Ureter (tissue), 1 donor: ENCODE measurements around the gene LRTM2. TPM values are rescaled to one million over a fixed set of nuclear protein-coding genes. Genes with fewer than 3 reads are reported as not detected.

Experiments
- DNase-seq: peaks from one replicate; pipeline ENCODE4 v3.0.0-alpha.2; 2020; ENCODE audit warnings: low spot score
- total RNA-seq: library from RNA; stranded (reverse); gene quantifications from one replicate; pipeline ENCODE4 v1.2.4, GENCODE V29; 2023
- donor health status: DM: yes; HTN: yes; CAD: no.

LRTM2 gene
- total RNA-seq, 1 donor from 2014 or later: not detected

DNA sequence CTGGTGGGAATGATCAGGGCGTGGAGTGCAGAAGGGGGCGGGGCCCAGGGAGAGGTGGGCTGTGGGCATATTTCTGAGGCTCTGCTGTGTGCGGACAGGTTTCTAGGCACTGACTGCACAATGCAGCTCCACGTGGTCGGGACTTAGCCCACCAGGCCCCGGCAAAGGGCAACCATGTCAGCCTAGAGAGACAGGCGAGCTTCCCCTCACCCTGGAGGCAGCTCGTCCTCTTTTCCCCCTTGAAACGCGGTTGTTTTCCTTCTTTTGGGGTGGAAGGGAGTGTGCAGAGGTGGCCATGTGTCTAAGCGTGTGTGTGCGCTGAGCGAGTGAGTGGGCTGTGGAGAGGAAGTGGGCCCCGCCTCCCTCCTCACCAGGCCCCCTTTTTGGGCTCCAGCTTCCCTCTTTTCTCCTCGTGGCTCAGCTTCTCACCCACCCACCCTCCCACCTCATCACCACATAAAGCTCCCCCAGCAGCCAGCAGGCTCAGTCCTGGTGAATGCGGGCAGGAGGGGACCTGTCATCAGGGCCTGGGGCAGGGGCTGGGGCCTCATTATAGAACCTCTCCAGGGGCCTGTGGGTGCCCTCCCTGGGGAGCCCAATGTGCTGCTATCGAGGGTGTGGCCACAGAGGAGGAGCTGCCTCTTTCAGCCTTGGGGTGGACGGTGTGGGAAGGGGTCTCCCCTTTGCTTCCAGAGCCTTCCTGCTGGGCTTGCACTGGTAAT, 22.0 kb downstream of the LRTM2 start:
- DNase-seq: no peak

DNA sequence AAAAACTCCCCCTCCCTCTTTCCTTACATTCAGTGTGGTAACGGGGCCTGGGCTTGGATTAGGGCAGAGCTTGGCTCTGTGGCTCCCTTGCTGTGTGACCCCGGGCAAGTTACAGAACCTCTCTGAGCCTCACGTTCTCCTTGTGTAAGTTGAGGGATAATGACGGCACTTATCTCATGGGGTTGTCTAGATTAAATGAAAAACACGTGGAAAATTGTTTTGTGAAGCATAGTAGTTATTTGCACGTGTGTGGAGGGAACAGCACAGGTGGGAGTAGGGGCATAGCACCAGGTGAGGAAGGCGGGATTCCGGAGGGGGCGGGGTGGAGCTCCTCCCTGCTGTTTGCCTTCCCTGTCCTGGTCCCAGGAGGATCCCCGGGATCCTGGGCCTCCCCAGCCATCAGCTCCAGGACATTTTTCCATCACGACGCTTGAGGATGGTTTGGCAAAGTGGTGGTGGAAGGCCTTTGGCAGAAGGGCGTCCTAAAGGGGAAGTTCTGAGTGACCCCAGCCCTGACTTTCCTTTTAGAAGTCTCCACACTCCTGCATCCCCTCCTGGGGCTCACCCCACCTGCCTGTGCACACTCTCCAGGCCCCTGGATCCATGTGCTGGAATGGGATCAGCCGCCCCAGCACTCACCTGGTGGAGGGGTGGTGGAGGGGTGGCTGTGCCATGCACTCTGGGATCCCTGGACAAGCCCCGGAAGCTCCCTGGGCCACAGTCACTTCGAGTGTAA, 22.7 kb downstream of the LRTM2 start:
- DNase-seq: no peak

- DNase-seq: no peak
Observed at GRCh38 chr12:1843641-1844005, 23.3 kb downstream of the LRTM2 start.

- DNase-seq: no peak
Observed at GRCh38 chr12:1844223-1844622, 23.9 kb downstream of the LRTM2 start.

GRCh38 chr12:1844661-1845409, 24.5 kb downstream of the LRTM2 start:
- DNase-seq: no peak

- no peak for DNase-seq
Observed at GRCh38 chr12:1845427-1845826, 25.1 kb downstream of the LRTM2 start.

DNA sequence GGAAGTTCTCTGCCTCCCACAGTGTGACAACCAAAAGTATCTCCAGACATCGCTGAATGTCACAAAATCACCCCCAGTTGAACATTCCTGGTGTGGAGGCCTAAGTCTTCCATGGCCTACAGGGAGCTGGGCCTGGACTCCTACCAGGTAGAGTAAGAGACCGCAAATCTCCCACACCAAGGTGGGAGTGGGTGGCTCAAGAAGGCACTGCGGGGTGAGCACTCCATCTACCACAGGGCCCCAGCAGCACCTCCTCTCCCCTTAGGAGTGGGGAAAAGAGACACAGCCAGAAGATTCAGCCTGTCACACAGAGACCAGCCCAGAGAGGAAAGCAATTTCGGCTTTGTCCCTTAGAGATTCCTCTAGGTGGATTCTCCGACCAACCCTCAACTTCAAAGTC, 25.5 kb downstream of the LRTM2 start:
- DNase-seq: no peak

DNA sequence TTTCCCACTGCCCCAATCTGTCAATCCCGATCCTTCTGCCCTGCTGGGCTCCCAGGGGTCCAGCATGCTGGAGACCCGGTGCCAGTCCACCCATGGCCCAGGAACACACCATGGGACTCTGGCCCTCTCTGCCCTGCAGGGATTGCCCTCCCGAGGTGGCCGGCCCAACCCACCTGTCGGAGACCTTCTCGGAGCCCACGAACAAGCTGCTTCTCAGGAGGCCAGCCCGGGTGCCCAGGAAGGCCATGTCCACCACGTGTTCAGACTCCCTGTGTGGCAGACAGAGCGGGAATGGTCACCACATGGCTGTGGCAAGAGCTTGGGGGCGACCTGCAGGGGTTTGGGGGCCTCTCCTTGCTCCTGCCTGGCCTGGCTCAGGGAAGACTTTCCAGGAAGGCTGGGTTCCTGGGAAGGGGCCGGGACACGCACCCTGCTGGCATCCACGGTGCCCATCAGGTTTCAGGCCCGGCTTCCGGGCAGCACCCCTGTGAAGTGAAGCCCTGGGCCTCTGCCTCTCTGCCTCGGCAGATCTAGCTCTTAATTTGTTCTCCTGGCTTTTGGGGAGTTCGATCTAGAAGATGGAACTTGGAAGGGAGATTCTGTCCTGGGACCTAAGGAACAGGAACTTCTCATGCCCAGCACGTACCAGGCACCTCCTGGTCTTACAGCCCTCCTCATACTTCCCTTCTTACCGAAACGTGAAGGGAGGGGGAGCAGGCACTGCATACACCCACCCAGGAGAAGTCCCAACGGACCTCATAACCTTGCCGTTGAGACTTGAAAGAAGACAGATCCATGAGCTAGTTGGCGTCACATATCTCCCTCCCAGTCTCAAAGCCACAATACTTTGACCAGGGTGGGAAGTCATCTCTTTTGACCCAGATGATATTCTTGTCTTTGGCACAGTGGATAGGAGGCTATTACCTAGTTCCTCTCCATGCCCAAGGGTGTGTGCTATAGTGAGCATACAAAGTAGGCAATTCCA, 26.3 kb downstream of the LRTM2 start:
- DNase-seq: no peak

DNA sequence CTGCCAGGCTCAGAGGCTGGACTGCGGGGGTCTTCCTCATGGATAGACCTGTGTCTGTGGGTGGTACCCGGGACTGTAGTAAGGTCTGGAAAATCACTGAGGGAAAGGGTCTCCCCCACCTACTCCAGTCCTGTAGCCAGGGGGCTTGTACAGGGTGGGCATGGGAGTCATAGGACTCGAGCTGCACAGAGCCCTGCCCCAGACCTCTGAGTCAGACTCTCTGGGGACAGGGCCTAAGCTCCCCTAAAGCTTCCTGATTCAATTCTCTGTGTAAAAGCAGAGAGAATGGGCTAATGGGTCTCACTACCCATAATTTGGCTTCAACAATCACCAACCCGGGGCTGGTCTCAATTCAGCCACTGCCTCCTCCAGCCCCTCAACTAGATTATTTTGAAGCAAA, 27.0 kb downstream of the LRTM2 start:
- no peak for DNase-seq

DNA sequence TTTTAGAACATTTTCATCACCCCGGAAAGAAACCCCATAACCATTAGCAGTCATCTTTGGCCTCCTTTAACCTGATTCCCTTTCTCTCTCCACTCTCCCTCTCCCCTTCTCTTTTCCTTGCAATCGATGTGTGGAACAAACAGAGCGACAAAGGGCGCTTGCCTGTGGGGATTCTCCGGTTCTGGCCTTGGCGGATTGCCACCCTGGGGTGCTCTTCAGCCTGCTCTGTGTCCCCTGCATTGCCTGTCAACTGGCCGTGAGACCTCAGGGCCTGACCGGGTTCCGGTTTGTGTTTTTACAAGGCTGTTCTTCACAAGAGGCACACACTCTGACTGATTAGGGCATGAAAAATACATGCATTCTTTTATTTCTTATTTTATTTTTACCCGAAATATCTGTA, 27.8 kb downstream of the LRTM2 start:
- no peak for DNase-seq

- DNase-seq: no peak
Observed at GRCh38 chr12:1848745-1849144, 28.4 kb downstream of the LRTM2 start.

DNA sequence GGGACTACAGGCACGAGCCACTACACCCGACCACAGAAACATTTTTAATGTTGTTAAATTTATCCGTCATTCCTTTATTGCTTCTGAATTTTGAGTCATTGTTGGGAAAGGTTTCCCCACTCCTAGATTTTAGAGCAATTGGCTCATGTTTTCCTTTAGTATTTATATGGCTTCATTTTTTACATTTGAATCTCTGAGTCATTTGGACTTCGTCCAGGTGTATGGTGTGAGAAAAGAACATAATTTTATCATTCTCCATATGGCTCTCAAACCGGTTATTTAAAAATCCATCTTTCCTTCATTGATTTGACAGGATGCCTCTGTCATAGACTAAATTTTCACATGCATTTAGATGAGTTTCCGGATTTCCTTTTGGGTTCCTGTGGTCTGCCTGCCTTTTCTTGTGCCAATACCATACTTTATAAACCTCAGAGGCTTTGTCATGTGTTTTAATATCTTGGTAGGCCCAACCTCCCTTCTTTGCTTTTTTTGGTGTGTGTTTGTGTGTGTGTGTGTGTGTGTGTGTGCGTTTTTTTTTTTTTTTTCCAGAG, 30.9 kb downstream of the LRTM2 start:
- DNase-seq: no peak

DNA sequence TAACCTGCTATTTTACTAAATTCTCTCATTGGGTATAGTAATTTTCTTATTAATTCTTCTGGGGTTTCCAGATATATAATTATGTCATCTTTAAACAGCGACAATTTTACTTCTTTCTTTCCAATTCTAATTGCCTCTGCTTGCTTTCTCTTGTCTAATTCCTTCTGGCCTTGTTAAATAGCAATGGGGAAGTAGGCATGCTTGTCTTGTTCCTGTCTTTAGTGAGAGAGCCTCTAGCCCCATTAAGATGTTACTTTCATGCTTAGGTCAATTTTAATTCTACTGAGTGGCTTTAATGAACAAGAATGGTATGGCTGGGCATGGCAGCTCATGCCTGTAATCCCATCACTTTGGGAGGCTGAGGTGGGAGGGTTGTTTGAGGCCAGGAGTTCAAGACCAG, 31.7 kb downstream of the LRTM2 start:
- no peak for DNase-seq

DNA sequence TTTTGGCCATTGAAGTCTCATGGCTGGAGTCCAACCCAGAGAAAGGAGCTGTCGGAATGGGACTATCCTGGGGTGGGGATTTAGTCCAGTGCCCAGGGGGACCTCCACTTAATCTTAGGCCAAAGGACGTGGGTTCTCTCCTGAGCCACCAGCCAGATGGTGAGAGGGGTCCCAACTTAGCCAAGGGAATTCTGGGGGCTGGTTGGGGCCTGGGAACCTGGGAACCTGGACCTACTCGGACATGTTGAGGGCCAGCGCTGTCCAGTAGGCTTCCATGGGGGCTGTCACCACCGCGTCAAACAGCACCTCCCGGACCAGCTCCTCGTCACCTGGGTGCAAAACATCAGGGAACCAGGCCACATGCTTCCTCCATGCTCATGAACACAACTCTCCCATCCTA, 33.4 kb downstream of the LRTM2 start:
- no peak for DNase-seq

DNA sequence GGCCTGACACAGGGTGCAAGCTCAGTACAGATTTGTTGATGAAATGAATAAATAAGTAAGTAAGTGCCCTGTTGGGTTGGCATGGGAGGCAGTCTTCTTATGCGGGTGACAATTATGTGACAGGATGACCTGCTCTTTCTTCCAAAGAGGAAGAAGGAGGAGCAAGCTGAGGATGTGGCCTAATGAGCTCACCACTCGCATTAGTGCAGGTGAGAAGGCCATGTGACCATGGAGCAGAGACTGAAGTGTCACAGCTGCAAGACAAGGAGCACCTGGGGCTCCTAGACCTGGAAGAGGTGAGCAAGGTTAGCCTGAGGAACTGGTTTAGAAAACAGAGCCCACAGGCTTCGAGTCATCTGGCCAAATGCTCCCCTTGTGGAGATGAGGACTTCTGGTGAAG, 34.9 kb downstream of the LRTM2 start:
- no peak for DNase-seq

DNA sequence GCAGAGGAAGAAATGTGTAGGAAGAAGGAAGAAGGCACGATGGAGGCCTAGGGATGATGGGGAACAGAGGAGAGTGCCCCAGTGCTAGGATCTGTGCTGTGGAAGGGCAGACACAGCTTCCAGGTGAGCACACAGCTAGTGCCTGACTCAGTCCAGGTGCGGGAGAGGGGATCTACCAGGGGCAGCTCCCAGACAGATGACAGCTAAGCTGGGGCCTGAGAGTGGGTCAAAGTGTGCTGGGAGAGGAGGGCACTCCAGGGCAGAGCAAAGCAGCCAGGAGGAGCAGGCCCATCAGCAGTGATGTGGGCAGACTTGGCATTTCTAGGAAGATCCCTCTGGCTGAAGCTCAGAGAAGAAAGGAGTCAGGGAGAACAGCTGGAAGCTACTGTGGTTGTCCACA, 36.7 kb downstream of the LRTM2 start:
- no peak for DNase-seq

DNA sequence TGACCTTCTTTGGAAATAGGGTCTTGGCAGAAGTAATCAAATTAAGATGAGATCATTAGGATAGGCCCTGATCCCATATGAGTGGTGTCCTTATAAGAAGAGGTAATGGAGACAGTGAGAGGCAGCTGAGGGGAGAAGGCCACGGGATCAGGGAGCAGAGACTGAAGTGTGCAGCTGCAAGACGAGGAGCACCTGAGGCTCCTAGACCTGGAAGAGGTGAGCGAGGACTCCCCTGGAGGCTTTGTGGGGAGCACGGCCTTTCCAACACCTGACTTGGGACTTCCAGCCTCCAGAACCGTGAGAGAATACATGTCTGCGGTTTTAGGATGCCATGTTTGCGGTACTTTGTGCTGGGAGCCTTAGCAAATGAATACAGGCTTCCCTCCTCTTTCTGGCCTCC, 37.5 kb downstream of the LRTM2 start:
- no peak for DNase-seq

- DNase-seq: no peak
Observed at GRCh38 chr12:1858456-1858855, 38.1 kb downstream of the LRTM2 start.

DNA sequence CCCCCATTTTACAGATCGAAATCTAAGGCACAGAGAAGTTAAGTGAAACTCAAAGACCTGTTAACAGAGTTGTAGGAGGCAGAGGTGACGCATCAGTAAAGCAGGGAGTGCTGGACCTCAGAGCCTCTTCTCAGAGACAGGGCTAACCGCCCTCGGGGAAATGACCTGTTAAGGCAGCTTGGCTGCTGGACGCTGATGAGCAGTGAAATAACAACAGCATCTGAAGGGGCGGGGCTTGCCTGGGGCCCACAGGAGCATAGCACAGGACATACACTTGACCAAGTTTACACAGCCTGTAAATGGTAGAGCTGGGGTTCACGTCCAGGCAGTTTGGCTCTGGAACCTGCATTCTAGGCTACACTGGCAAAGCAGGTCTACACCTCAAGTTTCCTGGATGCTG, 39.3 kb downstream of the LRTM2 start:
- DNase-seq: no peak

DNA sequence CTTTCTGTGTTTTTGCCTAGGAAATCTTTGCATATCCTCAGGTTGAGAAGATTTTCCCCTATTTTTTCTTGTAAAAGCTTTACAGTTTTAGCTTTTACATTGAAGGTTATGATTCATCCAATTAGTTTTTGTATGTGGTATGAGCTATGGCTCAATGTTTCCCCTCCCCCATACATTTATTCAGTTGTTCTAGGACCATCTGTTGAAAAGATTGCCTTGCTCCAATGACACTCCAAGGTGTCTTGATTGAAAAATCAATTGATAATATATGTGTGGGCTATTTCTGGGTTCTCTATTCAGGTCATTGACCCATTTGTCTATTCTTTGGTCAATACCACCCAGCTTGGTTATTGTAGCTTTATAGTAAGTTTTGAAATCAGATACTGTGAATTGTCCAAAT, 42.6 kb downstream of the LRTM2 start:
- DNase-seq: no peak

DNA sequence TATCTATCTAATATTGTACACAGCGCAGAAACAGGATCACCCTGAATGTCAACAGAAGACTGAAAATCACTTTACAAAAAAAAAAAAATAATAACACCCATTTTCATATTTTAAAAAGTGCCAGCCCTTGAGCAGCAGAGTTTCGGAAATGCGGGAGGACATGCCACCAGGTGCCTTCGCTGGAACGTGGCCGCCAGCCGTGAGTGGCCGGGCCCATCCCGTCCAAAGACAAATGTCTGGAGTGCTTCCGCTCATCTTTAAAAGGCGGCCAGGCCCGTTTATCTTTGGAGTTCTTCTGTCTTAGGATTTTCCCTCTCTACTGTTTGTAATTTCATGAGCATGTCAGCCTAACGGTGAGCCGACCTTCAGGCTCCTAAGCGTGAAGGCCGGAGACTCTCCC, 43.5 kb downstream of the LRTM2 start:
- DNase-seq: no peak
